NCI-H524 (cell line): Measurements from ENCODE around the gene LRR1.
"Not testable (repeated sequence)": the region's sequence is repeated elsewhere in the genome, so short reads cannot be mapped to it uniquely, and the experiment has no call there.

ENCODE experiments used
- DNase-seq, 2 experiments: peaks; one replicate each; lab custom pipeline; 2025; lab: John Stamatoyannopoulos, UW

LRR1 gene

DNA sequence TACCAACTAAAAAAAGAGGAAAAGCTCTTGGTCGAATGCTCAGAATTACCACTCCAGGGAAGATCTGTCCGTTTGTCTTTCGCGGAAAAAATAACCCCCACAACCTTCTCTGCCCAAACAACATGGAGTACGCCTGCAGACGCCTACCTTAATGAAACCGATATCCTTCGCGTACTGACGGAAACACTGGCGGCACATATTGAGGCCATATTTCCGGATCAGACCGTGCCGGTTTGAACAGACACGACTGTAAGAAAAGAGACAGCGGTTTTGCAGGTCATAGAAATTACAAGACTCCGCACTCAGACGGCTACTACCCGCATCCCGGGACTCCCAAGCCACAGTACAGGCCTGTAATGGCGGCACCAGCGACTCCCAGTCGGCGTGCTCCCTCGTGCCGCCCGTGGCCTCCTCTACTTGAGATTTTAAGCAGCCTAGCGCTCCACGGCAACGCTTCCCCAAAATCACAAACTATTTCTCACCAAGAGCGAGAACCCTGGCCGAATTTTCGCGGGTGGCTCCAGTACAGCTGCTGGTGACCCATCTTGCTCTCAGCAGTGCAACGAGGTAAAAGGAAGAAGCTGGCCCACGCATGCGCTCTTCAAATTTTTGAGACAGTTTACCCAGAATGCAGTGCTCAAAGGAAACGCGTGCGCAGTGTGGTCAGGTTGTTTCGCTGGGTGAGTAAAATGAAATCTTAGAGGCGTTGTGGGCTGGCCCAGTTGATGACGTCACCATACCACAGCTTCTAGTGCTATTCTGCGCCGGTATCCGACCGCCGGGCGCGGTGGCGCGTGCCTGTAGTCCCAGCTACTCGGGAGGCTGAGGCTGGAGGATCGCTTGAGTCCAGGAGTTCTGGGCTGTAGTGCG lies 12.7 kb upstream of the LRR1 start, which contains the start of gene RPS29:
Gene RPS29, minus strand, starts transcription at position 578 of the 870 bp plus-strand sequence. Its CDS starts 34 bp downstream, at position 544.
- peak; percentile 100 for DNase-seq

DNA sequence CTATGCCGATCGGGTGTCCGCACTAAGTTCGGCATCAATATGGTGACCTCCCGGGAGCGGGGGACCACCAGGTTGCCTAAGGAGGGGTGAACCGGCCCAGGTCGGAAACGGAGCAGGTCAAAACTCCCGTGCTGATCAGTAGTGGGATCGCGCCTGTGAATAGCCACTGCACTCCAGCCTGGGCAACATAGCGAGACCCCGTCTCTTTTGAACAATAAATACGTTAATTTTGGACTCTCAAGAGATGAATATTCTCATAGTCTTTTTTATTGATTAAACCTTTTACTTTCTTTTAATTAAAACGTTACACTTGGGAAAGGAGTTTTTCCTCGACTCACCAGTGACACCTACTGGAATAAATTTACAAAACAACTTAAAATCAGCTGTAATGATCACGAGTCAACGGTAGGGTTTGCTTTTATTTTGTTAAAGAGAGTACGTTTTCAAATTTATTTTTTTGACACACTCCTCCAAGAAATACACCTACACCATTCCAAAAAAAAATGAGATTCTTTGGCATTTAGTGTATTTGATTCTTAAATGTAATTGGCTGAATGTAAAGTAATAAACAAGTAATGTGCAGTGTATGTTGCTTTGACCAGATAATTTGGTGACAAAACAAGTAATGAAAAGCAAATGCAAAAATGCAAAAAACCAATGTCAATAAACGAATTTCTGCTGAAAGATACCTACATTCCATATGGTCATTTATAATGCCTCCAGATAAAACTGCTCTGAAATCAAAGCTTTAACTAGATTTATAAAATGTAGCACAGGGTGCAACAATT lies 11.9 kb upstream of the LRR1 start:
- DNase-seq, result peak; percentile 72 to 83

DNA sequence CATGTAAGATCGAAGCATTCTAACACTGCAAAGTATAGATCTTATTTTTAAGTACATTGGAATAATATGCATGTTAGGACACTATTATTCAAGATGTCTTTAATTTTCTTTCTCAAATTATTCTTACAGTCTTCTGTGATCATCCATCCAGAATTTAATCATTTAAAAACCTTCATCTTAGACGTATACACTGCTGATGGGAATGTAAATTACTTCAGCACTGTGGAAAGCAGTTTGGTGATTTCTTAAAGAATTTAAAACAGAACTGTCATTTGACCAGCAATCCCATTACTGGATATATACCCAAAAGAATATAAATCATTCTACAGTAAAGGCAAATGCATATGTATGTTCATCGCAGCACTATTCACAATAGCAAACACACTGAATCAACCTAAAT lies 9.4 kb upstream of the LRR1 start:
- no peak for DNase-seq

DNA sequence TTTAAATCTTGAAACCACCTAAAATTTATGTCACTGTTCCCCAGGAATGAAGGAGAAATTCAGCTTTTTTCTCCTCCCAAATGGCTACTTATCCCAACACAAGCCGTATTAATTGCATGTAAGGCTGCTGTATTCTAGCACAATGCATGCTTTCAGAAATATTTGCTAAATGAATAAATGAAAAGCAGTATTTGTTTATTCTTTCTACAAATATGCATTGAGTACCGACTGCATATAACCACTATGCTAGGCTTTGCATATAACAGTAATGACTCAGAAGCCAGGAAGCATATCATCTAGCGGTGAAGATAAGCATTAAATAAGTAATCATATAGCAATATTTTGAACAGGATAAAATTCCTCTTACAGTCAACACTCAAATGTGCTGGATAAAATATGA lies 5.7 kb upstream of the LRR1 start:
- no peak for DNase-seq

DNA sequence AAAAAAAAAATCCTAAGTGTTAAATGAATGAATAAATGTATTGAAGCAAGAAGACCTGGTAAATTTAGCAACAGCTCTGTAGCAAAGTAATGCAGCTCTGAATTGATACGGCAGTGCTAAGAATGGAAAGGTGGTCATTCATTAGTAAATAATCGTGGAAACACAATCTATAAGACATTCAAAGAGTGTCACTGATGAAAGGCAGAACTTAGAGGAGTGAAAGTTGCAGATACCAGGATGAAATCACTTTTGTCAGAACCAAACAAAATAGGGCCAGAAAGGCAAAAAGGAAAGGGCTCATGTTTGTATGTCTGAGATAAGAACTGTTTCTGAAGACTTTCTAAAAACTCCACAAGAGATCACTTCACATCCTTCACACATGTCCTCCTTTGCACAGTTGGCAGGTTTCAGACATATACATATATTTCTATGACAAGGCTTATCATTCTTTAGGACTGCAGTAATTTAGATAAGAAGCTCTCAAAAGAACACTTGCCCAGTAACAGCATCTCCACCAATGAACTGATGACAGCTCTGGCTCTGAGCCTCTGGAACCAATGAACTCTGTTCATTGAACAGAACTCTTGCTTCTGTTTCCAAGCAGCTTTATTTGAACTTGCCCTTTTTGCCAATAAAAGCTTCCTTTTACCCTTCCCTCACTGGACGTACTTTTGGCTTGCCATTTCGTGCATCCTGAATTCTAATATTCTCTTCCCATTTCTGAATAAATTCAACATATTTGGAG lies 4.2 kb upstream of the LRR1 start:
- peak in 1 of 2 experiments; percentile 28 for DNase-seq

DNA sequence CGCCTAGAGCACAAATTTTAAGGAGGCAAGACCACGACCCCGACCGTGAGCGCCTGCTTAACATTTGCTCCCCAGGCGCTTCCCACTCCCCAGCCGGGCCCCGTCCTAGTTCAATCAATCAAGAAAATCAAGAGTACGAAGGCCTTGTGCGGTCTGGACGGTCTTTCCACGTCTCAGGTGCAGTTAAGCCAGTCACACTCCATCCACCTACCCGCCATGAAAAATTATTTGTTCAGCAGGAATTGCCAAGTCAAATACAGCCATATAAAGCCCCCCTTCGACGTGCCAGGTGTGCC lies 603 bp upstream of the LRR1 start:
- DNase-seq, result peak in 1 of 2 experiments; percentile 63

DNA sequence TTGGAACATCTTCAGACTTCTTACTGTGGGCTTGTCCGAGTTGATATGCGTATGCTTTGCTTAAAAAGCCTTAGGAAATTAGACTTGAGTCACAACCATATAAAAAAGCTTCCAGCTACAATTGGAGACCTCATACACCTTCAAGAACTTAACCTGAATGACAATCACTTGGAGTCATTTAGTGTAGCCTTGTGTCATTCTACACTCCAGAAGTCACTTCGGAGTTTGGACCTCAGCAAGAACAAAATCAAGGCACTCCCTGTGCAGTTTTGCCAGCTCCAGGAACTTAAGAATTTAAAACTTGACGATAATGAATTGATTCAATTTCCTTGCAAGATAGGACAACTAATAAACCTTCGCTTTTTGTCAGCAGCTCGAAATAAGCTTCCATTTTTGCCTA lies 8.8 kb downstream of the LRR1 start:
- DNase-seq, result no peak

DNA sequence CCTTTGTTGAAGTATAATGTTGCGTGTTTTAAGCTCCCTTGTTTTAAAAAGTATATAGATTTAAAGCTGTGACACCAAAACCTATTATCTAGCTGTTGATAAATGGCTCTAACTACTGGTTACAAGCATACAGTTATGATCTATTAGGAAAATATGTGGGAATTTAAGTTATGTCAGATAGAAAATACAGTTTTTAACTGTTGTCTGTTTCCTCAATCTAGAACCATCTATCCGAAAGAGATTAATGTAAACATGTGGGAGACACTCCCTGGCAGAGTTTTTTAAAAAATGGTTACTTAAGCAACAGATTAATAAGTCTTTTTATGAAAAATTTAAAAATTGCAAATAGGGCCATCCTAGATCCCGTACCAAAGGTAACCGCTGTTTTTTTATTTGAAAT lies 13.5 kb downstream of the LRR1 start:
- no peak for DNase-seq

DNA sequence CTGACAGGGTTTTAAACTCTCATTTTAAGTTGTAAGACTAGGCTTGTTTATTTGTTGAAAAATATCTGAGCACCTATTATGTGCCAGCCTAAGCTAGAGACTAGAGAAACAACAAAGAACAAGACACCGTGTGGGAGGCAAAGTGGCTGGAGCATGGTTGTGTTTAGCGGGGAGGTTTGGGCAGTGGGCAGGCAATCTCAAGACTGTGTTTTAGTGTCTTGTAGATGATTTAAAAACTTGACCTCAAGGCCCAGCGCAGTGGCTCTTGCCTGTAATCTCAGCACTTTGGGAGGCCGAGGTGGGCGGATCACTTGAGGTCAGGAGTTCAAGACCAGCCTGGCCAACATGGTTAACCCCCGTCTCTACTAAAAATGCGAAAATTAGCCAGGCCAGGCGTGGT lies 13.9 kb downstream of the LRR1 start:
- DNase-seq, result no peak

DNA sequence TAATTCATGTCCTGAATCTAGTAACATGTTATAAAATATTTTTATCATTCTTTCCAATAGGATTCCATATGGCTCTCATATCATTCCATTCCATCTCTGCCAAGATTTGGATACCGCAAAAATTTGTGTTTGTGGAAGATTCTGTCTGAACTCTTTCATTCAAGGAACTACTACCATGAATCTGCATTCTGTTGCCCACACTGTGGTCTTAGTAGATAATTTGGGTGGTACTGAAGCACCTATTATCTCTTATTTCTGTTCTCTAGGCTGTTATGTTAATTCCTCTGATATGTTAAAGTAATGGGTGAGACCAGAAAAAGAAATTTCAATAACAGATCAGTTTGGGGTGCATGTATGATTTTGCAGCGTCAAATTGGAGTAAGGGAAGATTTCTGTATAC lies 15.5 kb downstream of the LRR1 start:
- DNase-seq, result no peak

DNA sequence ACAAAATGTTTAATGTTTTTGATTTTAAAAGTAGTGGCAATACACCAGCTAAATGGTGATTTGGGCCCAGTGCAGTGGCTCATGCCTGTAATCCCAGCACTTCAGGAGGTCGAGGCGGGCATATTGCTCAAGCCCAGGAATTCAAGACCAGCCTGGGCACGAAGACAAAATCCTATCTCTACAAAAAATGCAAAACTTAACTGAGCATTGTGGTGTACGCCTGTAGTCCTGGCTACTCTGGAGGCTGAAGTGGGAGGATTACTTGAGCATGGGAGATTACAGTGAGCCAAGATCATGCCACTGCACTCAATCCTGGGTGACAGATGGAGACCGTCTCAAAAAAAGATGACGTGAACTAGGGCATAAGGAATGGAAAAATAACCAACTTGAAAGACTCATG lies 17.0 kb downstream of the LRR1 start:
- peak; percentile 65 to 77 for DNase-seq

DNA sequence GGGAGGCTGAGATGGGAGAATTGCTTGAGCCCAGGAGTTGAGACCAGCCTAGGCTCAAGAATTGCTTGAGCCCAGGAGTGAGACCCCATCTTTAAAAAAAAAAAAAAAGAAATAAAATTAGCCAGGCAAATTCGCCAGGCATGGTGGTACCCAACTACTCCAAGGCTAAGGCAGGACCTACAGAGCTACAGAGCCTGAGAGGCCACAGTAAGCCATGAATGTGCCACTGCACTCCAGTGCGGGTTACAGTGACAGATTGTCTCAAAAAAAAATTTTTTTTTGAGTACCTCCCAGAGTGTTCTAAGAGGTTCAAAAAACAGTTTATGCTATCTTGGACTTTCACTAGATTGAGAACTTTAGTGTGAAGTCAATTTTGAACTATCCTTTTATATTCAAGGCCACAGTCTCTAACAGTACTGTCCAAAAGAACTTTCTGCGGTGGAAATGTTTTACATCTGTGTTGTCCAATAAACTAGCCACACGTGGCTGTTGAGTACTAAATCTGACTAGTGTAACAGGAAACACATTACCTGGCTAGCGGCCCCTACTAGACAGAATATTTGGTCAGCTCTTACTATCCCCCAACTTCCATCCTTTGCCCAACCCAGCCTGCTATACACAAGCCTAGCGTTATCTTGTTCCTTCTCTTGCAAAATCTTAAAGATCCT lies 19.2 kb downstream of the LRR1 start:
- DNase-seq, result no peak

DNA sequence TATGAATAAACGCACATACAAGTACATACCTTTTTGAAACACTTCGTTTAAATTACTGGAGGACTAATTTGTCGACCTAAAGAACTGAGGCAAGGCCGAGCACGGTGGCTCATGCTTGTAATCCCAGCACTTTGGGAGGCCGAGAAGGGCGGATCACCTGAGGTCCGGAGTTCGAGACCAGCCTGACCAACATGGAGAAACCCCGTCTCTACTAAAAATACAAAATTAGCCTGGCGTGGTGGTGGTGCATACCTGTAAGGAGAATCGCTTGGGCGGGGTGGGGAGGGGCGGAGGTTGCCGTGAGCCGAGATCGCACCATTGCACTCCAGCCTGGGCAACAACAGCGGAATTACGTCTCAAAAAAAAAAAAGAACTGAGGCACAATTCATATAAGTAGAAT lies 20.5 kb downstream of the LRR1 start:
- not testable (repeated sequence) for DNase-seq

DNA sequence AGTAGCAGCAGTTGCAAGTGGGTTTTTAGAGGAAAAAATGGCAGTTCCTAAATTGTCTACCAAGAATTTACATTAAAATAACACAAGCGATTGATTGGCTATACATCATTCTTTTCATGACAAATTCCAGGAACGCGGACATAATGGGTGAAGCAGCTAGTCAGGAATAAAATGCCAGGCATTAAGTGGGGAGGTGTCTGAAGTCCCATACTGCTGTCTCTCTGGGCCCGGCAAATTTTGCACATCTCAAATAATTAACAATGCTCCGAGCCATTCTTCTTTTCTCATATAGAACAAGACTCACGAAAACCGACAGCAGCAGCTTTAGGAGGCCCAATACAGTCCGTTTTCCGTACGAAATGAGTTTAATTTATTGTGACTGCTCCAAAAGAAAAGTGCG lies 21.0 kb downstream of the LRR1 start:
- DNase-seq, result no peak

DNA sequence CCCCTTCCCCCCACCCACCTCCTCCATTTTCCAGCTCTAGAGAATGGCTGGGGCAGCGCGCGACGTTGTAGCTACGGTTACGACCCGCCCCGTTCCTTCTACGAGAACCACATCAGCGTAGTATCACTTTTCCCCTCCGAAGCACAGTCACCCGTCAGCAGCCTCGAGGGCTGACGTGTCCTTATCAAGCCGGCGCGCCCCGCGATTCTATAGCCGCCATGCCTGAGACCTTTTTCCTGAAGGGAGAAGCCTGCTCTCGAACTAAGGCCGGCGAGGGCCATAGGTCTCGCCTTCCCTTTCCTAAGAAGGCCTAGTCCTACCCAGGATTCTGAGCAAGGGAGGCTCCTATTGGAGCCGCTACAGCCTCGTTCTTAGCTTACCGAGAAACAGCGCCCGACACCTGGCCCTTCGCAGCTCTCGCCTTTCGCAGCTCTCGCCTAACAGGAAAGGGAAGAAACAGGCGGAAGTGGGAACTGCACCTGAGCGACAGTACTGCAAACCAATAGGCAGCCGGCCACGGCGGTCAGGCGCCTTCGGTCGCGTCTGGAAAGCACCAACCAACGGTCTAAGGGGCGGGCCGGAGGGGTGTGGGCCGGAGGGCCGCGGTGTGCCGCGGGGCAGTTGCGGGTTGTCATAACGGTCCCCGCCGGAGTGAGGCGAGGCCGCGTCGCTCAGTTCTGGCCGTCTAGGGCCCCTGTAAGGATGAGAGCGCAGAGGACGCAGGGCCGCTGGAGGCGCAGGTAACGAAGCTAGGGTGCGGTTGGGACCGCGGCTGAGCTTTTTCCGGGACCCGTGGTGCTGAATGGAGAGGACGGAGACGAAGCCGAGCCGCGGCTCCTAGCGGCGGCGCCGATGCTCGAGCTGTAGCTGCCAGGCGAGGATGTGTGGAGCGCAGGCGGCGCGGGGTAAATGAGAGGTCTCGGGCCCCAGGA lies 21.7 kb downstream of the LRR1 start, which contains the start of the genes MGAT2 and RPL36AL:
Gene MGAT2, plus strand, starts transcription at position 618 of the 932 bp plus-strand sequence. CDS start 470 bp downstream, outside the sequence.
Gene RPL36AL, minus strand, starts transcription at position 445 of the 932 bp plus-strand sequence. CDS start 1,522 bp downstream, outside the sequence.
- peak; percentile 99 to 100 for DNase-seq

DNA sequence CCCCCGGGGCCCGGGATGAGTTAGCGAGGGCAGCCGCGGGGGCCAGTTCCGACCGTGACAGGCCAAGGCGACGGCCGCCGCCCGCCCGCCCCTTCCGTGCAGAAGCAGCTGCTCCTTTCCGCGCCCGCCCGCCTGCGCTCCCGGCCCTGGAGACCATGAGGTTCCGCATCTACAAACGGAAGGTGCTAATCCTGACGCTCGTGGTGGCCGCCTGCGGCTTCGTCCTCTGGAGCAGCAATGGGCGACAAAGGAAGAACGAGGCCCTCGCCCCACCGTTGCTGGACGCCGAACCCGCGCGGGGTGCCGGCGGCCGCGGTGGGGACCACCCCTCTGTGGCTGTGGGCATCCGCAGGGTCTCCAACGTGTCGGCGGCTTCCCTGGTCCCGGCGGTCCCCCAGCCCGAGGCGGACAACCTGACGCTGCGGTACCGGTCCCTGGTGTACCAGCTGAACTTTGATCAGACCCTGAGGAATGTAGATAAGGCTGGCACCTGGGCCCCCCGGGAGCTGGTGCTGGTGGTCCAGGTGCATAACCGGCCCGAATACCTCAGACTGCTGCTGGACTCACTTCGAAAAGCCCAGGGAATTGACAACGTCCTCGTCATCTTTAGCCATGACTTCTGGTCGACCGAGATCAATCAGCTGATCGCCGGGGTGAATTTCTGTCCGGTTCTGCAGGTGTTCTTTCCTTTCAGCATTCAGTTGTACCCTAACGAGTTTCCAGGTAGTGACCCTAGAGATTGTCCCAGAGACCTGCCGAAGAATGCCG lies 22.6 kb downstream of the LRR1 start:
- peak; percentile 82 to 84 for DNase-seq

DNA sequence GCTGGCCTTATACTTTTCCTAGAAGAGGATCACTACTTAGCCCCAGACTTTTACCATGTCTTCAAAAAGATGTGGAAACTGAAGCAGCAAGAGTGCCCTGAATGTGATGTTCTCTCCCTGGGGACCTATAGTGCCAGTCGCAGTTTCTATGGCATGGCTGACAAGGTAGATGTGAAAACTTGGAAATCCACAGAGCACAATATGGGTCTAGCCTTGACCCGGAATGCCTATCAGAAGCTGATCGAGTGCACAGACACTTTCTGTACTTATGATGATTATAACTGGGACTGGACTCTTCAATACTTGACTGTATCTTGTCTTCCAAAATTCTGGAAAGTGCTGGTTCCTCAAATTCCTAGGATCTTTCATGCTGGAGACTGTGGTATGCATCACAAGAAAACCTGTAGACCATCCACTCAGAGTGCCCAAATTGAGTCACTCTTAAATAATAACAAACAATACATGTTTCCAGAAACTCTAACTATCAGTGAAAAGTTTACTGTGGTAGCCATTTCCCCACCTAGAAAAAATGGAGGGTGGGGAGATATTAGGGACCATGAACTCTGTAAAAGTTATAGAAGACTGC lies 23.4 kb downstream of the LRR1 start:
- DNase-seq, result peak in 1 of 2 experiments; percentile 53

DNA sequence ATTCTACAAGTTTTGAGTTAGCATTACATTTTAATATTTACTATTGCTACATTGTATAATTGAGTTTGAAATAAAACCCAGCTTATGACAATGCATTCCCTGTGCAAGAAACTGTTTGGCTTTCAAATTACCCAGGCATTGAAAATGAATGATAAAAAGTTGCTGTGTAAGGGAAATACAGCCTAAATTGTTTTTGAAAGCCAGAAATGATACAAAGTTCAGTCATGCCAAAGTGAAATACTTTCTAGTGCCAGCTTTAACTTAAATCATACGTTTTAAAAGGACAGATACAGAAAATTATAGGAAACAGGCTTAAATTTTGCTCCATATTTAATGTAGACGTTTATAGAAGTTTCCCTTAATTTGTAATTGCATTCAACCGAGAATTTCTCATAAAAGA lies 24.6 kb downstream of the LRR1 start:
- DNase-seq, result no peak
